ENCODE measurements around the gene LRRC7.

- TF ChIP-seq CTCF (IDR thresholded peaks at IDR 0.05): no peak
- no peak for TF ChIP-seq POLR2A (IDR thresholded peaks at IDR 0.05)
- TF ChIP-seq POLR2AphosphoS5 (IDR thresholded peaks at IDR 0.05): no peak
Measured at GRCh38 chr1:69648486-69648885, 80.8 kb downstream of the LRRC7 start.

Measured in breast epithelium (tissue), 3 donors.